ENCODE measurements around the gene LDHA. TPM values are rescaled to one million over a fixed set of nuclear protein-coding genes. Genes with fewer than 3 reads are reported as not detected.

The LDHA gene
- total RNA-seq, 1 experiment from 2014 or later: 1,725 TPM

Other genes with a start within 250 kb of the LDHA start
- gene MRGPRX4, start 221.7 kb upstream of the LDHA start, total RNA-seq (2014; rRNA removed): not detected in 2 replicates
- gene SAA4, start 157.8 kb upstream of the LDHA start, total RNA-seq (2014; rRNA removed): not detected in 2 replicates
- not detected in 2 replicates for gene SAA2, start 145.9 kb upstream of the LDHA start, total RNA-seq (2014; rRNA removed)
- 1.7 and 1.9 TPM in 2 replicates for gene SAA1, start 128.3 kb upstream of the LDHA start, total RNA-seq (2014; rRNA removed)
- 29.0 and 34.6 TPM in 2 replicates for gene HPS5, start 72.4 kb upstream of the LDHA start, total RNA-seq (2014; rRNA removed)
- gene GTF2H1, start 72.0 kb upstream of the LDHA start, total RNA-seq (2014; rRNA removed): 74.3 and 74.6 TPM in 2 replicates
- gene LDHC, start 17.8 kb downstream of the LDHA start, total RNA-seq (2014; rRNA removed): not detected in 2 replicates
- gene LDHAL6A, start 61.3 kb downstream of the LDHA start, total RNA-seq (2014; rRNA removed): not detected in 2 replicates
- 125 and 142 TPM in 2 replicates for gene TSG101, start 132.4 kb downstream of the LDHA start, total RNA-seq (2014; rRNA removed)
- gene UEVLD, start 194.2 kb downstream of the LDHA start, total RNA-seq (2014; rRNA removed): 28.2 and 40.2 TPM in 2 replicates
- 0.06 and 3.7 TPM in 2 replicates for gene MISFA, start 205.2 kb downstream of the LDHA start, total RNA-seq (2014; rRNA removed)
- 19.7 and 27.8 TPM in 2 replicates for gene SPTY2D1, start 239.8 kb downstream of the LDHA start, total RNA-seq (2014; rRNA removed)

Data from LHCN-M2 (cell line).